Activated CD4-positive, alpha-beta T cell treated with anti-CD3 and anti-CD28 coated beads for 4 hours (primary cell): ENCODE measurements around the gene ARNT2.

ENCODE experiments used
- DNase-seq, 2 donors: peaks; one replicate each; pipeline ENCODE4 v3.0.0-alpha.2; 2020

Gene ARNT2

DNA sequence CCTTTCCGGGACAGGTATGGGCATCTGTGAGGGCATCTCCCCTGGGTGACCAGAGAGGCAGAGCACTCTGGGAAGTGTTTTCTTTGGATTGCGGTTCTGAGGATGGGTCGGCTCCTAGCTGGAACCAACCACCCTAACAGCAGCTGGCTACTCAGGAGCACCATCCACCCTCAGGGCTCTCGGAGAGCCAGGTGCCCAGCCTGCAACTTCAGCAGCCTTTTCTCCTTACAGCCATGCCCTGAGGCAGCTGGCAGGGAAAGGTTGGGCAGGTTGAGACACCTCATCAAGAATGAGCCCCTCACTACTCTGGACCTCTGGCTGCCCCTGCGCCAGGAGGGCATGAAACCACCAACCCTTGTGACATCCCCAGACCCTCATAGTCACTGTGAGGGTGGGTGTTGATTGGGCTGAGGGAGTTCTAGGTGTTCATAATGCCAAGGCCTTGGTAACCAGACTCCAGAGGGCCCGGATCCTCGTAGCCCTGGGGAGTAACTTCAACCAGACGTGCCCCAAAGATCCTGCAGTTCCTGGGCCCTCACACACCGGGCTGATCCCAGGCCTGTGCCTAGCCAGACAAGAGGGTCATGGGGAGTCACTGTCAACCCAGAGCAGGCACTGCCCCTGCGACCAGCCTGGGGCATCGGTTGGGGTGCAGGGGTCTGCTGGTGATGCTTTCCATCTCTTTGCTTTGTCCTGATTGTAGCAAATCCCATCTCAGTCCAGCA, 176.5 kb downstream of the ARNT2 start:
- no peak for DNase-seq

DNA sequence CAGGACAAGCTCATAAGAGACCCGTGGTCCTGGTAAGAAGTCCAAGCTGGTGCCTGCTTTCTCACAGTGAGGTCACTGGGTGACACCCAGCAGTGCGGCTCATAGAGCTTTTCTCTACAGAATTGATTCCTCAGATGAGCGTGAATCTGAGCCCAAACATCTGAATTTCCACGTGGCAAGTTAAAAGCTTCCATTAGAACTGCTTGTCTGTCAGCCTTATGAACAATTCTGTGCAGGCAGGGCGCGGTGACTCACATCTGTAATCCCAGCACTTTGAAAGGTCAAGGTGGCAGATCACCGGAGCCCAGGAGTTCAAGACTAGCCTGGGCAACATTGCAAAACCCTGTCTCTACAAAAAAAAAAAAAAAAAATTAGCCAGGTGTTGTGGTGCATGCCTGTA, 177.8 kb downstream of the ARNT2 start:
- DNase-seq: no peak

DNA sequence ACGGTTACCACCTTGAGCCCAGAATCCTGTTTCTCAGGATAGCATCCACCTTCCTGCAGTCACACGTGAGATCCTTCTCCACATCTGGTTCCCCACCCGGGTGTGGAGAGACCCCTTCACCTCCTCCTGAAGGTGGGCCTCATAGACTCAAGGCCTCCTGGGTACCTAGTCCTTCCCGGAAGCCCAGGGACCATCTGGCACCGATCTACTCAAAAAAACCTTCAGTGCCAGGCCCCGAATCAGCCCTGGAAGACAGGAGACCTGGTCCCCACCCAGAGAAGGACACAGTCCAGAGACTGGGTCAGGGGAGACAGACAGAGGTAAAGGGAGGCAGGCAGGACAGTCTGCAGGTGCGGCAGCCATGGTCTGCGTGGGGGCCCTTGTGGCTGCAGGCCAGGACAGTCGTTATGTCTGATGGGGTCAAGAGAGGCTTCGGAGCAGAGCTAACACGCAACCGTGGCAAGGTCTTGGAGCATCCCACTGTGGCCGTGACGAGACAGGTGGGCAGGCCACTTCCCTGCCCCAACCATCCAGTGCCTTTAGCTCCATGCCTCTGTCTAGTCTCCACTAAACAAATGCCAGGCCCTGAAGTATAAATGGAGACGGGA, 178.7 kb downstream of the ARNT2 start:
- DNase-seq: no peak

DNA sequence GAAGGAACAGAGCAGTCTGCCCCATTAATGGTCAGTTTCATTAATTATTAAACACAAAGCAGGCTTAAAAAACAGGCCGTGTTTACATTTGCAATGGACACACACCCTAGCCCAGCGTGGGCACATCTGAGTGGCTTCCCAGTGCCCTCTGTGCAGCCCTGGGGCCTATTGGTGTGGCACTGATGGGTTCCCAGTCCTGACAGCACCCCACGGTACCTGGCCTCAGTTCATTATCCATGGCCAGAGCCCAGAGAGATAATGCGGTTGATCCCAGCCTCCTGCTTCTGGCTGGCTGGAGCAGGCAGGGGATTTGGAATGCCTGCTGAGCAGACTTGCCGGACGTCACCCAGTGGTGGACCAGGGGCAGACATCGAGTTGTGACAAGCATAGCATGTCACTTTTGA, 180.4 kb downstream of the ARNT2 start:
- DNase-seq: no peak

DNA sequence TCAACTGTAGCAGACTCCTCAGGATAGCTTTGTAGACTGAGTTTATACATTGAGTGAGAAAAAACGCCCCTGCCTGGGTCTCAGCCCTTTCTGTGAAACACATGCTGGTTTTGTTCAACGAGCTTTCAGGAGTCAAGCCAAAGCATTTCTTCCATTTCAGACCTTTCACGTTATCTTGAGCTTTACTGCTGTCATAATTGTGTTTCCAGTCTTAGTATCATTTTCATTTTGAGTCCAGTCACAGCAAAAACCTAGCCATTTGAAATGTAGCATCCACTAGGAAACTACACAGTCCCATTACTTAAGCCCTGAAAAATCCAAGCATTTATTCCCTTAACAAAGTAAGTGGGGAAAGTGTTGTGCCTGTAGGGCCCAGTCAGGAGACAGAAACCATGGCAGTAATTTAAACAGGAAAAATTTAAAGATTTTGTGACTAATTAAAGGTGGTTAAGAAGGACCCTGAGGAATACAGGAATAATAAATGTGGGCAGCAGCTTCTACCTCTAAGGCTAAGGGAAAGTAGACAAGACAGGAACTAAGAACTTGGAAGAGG, 180.9 kb downstream of the ARNT2 start:
- no peak for DNase-seq

DNA sequence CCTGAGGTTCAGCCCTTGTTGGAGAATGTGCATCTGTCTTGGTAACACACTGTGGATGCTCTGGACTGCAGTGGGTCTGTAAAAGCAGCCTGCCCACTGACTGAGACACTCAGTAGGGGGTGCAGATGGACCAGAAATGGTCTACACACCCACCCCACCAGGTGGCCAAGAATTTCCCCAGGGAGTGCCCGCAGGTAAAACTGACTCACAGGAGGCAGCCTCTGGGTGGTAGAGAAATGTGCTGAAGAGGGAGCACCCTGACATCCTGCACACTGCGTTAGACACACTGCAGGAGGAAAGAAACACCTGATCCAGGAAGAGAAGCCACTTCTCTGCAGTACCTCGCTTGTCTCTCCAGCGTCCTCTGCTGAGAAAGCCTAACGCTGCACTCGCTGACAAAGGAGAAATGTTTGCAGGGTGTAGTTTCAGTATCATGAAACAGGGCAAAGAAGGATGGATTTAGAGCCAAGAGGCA, 181.4 kb downstream of the ARNT2 start:
- no peak for DNase-seq

DNA sequence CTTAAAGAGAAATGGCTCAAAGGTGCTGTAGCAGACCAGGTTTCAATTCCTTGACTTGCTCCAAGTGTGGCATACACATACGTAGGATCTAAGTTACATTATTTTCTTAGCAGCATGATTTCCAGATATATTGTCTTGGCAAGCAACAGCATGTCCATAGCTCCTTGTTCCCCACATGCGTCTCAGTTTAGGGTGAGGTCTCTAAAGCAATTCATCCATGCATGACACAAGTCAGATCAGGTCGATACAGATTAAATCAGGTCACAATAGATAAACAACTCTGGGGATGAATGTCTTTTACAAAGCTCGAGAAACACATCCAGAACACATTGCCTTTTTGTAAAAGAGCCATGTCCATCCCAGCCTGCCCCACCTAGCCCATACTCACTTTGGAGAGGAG, 182.0 kb downstream of the ARNT2 start:
- DNase-seq: no peak

DNA sequence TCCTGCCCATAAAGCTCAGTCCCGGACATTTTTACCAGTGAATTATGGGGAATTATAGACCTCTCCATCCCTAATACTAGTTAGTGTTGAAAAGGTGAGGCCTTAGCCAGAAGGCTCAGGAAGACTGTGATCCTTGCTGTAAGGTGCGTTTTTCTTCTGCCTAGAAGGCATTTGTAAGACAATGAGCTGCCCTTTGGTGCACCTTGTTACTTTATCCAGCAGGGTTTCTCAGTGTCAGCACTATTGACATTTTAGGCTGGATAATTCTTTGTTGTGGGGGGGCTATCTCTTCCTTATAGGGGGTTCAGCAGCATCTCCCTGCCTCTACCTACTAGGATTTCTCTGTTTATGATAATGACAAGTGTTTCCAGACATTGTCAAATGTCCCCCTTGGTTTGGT, 182.8 kb downstream of the ARNT2 start:
- no peak for DNase-seq

DNA sequence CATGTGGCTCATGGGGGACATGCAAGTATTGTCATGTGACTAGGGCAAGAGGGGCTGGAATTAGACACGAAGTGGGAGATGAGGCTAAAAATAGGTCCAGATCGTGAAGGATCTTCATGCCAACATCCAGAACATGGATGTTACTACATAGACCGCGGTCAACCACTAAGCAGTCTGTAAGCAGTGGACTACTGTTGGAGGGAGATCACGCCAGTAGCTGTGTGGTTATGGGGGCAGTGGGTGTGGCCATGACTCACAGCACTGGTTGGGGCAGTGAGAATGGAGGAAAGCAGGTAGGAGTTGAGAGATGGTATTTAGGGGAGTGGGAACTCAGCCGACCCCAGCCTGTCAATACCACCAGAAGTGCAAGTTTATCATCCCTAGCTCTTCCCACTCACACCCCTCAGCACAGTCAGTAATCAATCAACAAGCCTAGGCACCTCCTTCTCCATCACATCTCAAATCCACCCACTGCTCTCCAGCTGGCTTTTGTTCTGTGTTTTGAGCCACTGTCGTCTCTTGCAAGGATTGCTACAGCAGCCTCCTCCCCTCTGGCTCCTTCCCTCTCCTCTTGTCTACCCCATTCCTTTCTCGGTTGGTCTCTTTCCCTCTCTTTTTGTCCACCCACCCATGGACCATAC, 183.8 kb downstream of the ARNT2 start:
- DNase-seq: no peak

DNA sequence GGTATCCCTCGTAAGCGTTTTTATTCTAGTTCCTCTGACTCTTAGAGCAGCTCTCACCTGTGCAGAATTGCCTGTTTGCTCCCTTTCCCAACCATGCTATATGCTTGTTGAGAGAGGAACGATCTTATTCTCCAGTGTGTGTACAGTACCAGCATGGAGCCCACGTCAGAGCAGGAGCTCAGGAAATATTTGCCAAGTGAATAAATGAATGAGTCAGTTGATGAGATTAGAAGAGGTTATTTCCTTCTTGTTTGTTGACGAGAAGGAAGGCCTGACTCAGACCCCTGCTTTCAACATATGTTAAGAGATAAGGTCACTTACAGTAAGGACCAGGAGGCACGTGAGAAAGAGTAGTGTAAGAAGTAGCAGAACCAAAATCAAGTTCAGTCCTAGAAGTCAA, 184.6 kb downstream of the ARNT2 start:
- no peak for DNase-seq

DNA sequence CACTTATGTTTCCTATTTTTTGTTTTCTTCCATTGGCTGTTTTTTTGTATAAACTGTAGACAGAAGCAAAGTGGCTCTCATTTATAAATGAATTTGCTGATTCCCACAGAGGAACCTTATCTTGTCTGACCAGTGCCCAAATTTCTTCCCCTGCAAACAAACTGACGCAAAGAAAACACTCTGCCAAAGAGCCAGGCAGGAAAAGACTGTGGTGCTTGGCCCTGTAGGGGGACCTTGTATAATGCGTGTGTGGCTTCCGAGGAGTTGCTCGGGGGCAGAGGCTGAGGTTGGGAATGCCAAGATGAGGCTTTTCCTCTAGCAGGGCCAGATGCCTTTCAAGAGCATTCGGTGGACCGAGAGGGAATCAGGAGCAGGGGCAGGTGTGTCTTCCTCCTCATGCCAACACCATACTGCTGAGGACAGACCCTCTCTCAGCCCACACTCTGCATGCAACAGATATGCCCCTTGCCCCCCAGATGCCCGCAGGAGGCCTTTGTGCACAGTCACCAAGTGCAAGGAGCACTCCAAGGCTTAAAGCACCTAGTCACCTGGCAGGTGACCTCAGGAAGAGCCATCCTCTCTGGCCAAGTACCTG, 186.7 kb downstream of the ARNT2 start:
- DNase-seq: no peak

DNA sequence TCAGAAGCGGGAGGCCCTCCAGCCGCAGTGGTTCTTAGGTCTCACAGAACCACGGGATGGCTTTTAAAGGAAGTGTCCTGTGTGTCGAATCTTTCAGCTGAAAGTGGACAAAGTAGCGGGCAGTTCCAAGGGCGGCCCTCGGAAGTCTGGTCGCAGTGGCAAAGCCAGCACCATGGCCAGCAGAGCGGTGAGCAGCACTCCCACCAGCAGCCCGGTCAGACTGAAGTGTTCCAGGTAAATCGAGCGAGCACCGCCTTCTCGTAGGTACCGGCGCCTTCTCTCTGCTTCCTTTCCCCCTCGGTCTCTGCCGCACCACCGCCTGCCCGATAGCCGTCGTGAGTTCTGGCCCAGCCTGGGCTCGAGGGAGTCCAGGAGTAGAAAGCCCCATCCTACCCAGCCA, 187.3 kb downstream of the ARNT2 start:
- no peak for DNase-seq

DNA sequence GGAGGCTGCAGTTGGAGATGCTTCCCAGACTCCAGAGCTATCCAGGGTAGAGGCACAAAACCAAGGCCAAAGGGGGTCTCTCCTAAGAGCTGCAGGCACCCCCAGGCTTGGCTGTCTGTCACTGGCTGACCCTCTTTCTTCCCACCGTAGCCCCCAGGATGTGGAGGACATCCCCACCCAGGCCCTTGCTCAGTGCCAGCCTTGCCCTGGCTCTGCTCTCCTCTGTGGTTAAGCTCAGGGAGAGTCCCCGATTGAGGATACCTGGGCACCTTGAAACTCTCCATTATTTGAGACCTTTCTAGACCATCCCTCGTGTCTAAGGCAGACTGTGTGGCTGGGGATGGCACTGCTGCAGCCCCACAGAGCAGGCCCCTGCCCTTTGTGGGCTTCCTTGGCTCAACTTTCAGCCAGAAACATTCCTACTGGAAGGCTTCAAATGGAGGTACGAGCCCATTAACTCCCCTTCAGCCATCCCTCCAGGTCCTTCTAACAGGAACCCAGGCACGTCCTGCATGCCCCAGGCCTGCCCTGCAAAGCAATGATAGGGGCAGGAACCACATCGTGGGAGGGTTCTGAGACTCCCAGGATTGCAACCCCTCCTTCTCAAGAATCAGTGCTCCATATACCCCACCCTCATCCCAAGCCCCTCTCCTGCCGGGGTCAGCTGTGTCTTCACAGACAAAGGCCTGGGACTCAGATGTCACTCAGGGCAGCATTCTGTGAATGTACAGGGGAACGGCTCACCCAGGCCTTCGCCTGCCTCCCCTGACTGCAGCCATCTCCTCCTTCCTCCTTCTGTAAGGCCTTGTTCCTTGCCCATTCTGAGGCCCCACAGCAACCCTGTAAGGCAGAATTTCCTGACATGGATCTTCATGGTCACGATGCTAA, 188.0 kb downstream of the ARNT2 start:
- no peak for DNase-seq

DNA sequence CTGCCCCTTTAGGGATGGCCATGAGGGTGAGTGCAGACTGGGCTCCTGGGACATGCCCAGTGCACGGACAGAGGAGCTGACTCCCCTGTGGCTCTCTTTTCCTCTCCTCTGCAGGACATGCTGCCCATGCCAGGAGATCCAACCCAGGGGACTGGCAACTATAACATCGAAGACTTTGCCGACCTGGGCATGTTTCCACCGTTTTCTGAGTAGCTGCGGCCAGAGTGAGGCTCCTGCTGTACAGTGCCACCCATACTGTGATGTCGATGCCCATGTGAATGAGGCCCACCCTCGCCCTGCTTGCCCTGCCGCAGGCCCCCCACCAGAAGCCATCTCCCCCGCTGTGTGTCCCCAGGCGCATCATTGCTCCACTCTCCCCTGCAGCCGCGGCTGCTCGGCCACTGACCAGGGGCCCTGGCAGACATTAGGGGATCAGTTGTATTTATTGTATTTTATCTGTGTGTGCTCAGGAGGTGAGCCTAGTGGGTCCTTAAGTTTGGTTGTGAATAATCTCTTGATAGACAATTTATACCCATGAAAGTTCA, 189.4 kb downstream of the ARNT2 start:
- DNase-seq: no peak

DNA sequence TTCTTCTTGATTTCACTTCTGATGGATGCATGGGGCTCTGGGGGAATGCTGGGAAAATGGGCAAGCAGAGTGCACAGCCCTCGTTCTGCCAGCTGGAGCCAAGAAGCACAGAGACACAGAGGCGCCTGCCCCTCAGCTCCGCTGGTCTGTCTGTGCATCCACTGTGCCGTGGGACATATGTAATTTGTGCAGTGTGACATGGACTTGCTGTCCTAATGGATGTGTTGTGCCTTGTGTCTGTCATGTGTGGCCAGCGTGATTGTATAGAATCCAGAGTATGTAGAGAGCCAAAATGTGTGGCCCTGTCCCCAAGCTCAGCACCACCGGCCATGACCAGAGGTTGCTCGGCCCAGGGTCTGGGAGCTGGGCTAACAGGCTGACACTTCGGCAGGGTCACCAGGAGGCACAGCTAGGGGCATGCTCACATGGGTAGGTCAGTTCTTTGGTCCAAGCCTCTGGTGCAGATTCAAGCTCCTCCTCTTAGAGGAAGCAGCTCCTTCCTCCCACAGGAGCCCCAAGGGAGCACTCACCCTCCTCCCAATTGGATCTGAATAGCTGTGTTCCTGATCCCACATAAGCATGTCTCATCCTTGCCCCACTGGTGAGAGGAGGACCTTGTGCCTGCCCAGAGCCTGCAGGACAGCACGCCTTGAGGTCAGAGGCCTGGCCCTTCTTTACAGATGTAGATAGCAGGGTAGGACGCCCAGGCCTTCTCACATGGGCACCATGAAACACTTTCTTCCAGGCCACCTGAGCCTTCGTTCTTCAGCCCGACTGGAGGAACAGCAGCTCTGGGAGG, 190.1 kb downstream of the ARNT2 start:
- DNase-seq: no peak

DNA sequence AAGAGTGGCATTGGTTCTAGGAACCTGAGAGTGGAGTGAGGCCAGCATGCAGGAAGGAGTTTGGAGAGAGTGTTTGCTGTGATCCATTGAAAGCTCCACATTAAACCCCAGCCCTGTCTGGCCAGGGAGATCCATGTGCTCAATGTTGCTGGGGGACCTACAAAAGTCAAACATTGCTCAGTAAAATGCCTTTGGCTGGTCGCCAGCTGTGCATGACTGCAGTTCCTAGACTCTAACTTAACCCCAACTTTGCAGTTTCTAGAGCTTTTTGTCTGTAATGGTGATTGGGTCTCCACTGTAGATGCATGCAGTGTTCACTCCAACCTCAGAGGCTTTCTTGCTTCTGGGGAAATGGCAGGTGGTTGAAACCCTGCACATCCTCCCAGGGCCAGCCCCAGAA, 191.2 kb downstream of the ARNT2 start:
- DNase-seq: no peak

DNA sequence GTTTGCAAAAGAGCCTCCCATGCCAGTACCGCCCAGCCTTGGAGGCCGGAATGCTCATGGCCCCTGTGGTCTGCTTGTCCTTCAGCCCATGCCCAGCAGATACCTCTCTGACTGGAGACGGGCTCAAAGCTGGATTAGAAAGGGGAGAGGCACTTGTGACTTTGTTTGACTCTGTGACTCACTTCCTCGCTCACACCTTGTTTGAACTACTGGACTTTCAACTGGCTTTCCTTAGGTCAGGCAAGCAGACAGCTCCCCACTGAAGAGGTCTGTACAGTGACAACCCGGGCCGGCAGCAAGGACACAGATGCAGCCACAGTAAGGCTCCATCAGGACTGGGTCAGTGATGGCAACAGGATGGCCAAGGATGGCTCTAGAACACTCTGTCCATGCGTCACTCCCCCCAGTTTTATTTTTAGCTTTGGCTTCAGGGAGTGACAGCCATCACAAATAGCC, 192.4 kb downstream of the ARNT2 start:
- no peak for DNase-seq

DNA sequence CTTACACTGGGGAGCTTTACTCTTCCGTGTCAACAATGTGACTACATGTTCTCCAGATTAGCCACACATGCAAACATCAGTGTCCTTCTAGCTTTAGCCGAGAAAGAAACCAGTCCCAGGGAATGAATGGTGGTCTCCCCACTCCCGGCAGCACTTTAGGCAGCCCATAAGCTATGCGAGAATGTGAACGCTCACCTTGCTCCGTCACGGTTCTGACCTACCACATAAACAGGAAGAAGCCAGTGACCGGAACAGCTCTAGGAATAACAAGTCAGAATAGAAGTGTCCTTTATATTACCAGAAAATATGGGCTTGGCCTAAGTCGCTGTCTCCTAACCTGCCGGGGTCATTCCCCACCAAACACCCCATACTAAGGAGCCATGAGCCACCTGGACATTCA, 192.9 kb downstream of the ARNT2 start:
- DNase-seq: no peak

DNA sequence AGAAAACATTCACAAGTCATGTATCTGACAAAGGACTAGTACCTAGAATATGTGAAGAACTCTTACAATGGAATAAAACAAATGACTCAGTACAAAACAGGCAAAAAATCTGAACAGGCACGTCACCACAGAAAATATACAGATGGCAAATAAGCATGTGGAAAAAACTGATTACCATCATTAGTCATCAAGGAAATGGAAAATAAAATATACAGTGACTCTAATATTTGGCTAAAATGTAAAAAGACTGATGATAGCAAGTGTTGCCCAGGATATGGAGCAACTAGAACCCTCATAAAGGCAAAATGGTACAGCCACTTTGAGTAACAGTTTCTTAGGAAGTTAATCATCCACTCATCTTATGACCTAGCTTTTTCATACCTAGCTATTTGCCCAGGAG, 195.2 kb downstream of the ARNT2 start:
- DNase-seq: no peak

DNA sequence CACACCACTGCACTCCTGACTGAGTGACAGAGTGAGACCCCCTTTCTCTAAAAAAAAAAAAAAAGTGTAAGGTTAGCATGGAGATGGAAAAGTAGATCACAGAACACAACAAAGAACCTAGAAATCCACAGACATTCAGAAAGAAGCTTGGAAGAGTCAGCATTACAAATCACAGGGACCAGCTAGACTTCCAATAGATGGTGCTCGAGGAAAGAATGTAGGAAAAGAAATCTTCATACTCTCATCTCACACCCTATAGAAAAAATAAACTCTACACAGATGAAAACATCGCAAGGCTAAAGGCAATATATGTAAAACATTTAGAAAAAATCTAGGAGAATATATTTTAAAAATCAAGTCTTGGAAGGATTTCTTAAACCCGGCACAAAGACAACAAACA, 196.4 kb downstream of the ARNT2 start:
- DNase-seq: no peak

DNA sequence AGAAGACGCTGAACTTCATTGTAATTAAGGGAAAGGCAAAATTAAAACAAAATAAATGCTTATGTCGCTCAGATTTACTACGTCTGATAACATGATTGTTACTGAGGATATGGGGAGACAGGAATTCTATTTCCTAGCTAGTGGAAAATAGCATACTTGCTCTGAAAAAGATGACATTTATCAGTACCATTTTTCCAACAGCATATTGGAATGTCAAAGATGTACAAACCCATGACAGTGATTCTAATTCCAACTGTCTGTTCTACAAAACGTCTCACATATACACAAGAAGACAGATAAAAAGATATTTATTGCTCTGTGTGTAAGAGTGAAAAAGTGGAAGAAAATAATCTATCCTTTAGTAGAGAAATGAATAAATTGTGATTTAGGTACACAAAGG, 197.1 kb downstream of the ARNT2 start:
- DNase-seq: no peak
